GM12891 (cell line): ENCODE data around the gene SLC6A13.

Experiments
- POLR2A ChIP-seq: IDR thresholded peaks from 2 replicates; pipeline ENCODE4 v1.6.1; 2011; ENCODE audit warnings: low read depth, low read length, control low read depth
- POLR2AphosphoS5 ChIP-seq: IDR thresholded peaks from 2 replicates; pipeline ENCODE4 v1.6.1; 2011; ENCODE audit warnings: low read depth, low read length, control low read depth
- SPI1 ChIP-seq: IDR thresholded peaks from 2 replicates; pipeline ENCODE4 v1.6.1; 2011; ENCODE audit warnings: low read depth, low read length, control low read depth

GRCh38 chr12:195951-196350 is 66.7 kb downstream of the SLC6A13 start:
- TF ChIP-seq POLR2A (no peak), POLR2AphosphoS5 (no peak), SPI1 (no peak)
